C4-2B (cell line): Measurements from ENCODE around the gene MANEAL.
A peak's percentile ranks its signal among the peaks of the same experiment; 100 is the strongest.

ENCODE experiments used
- H3K27ac ChIP-seq: fragments of 450-650 bp; 2 replicates; pipeline ENCODE4 v1.5.1; 2017
- ZFX ChIP-seq: fragments of 450-650 bp; IDR thresholded peaks from 2 replicates; pipeline ENCODE4 v1.6.1; 2017
- TF ChIP-seq, protein P1 (sequence below): fragments of 450-650 bp; conservative IDR thresholded peaks from 2 replicates; pipeline ENCODE4 v1.5.1; 2017; ENCODE audit warnings: mild to moderate bottlenecking

MANEAL gene

DNA sequence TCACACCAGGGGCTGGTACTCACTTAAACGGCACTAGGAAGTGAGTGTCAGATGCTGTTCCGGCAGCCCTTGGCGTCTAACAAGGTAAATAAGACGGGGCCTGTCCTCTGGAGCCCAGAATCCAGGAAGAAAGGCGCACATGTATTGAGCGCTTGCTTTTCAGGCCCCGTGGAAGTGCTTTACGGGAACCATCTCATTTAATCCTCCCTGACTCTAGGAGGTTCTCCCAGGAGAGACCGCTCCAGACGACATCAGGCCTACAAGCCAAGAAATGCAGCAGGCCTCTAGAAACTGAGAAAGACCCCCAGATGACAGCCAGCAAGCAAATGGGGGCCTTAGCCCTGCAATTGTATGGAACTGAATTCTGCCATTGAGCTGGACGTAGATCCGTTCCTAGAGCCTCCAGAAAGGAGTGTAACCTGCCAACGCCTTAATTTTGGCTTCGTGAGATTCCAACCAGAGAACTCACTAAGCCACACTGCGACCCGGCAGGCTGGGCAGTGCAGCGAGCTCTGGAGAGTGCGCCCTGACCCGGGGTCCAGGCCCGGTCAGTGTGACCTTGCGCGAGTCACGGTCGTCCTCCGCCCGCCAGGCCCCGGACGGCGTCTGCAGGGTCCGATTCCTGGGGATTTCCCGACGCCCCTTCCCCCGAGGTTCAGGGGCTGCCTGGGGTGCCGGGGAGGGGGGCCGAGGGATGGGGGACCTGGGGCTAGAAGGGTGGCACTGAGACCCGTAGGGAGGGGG, 532 bp upstream of the MANEAL start:
- H3K27ac ChIP-seq, result peak overlapping the region; percentile 68
- TF ChIP-seq ZFX, result no peak
- TF ChIP-seq, protein P1, sequence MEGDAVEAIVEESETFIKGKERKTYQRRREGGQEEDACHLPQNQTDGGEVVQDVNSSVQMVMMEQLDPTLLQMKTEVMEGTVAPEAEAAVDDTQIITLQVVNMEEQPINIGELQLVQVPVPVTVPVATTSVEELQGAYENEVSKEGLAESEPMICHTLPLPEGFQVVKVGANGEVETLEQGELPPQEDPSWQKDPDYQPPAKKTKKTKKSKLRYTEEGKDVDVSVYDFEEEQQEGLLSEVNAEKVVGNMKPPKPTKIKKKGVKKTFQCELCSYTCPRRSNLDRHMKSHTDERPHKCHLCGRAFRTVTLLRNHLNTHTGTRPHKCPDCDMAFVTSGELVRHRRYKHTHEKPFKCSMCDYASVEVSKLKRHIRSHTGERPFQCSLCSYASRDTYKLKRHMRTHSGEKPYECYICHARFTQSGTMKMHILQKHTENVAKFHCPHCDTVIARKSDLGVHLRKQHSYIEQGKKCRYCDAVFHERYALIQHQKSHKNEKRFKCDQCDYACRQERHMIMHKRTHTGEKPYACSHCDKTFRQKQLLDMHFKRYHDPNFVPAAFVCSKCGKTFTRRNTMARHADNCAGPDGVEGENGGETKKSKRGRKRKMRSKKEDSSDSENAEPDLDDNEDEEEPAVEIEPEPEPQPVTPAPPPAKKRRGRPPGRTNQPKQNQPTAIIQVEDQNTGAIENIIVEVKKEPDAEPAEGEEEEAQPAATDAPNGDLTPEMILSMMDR, result no peak

DNA sequence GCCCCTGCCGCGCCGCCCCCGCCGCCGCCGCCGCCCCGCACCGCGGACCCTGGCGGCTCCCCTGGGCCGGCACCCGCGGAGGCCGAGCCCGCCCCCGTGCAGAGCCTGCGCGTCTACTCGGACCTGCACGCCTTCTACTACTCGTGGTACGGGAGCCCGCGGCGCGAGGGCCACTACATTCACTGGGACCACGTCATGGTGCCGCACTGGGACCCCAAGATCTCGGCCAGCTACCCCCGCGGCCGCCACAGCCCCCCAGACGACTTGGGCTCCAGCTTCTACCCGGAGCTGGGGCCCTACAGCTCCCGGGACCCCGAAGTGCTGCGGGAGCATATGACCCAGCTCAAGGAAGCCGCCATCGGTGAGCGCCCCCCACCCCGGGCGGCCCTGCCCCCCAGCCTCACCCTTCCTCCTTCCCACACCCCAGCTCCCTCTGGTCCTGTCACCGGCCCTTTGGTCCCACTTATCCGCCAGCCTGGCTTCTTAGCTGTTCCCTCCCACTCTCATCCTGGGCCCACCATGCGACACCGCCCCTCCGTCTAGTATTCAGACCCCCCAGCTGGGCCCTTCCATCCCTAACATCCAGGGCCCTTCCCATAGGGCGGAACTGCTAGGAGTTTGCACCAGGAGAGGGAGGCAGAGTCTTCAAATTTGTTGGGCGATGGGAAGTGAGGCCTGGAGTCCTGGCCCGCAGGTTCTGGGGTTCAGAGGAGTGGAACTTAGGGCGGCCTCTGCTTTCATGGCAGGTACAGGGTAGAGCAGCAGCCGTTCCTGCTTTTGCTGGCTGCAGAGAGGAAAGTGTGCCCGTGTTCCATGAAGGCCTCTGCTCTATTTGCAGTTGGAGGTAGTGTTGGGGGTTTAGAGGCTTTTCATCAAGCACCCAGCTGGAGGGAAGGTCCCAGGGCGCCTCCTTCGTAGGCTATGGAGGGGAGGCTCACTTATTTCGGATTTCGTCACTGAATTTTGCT, 1.0 kb downstream of the MANEAL start:
- H3K27ac ChIP-seq, result peak overlapping the region; percentile 68
- TF ChIP-seq ZFX, result no peak
- TF ChIP-seq, protein P1, result no peak

DNA sequence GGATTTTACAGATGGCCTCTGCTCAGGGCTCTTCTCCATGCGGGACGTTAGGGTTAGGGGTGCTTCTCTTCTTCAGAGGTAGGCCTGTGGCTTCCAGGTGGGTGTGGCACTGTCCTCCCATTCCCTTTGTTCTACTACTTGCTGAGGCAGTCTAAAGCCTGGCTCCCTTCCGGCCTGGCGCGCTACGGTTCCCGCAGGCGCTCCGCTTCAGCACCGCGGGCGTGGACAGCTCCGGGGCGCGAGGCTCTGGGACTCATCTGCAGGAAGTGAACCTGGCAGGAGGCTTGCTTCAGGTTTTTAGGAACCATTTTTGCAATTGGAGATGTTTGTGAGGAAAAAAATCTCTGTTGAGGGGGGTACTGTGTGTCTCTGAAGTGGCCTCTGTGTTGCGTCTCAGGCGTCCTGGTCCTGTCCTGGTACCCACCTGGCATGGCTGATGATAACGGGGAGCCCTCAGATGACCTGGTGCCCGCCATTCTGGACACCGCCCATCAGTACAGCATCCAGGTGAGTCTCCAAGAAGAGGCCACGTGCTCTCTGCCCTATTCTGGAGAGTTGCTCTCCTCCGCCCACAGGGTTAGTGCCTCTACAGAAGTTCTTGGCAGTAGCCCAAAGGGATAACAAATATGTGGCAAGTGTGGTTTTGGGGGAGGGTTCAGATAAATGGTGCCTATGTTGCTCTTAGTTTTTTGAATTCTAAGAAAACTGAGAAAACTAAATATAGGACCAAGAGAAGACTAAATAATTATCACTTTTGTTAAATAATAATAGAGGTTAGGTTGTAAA, 1.9 kb downstream of the MANEAL start:
- TF ChIP-seq, protein P1, result no peak
- TF ChIP-seq ZFX, result no peak
- no peak overlapping the region for H3K27ac ChIP-seq

DNA sequence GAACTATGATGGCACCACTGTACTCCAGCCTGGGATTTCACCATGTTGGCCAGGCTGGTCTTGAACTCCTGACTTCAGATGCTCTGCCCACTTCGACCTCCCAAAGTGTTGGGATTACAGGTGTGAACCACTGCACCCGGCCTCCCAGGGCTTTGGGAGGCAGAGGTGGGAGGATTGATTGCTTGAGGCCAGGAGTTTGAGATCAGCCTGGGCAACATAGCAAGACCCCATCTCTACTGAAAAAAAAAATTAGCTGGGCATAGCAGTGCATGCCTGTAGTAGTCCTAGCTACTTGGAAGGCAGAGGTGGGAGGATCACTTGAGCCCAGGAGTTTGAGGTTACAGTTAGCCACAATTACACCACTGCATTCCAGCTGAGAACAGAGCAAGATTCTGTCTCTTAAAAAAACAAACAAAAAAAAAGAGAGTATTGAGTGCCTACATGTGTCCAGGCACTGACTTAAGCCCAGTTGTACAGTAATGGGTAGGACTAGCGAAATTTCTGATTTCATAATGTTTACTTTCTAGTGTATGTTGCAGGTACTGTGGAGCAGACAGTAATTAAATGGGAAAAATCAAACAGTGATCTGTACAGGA, 4.2 kb downstream of the MANEAL start:
- no peak for TF ChIP-seq ZFX
- TF ChIP-seq, protein P1, result no peak
- H3K27ac ChIP-seq, result no peak overlapping the region

DNA sequence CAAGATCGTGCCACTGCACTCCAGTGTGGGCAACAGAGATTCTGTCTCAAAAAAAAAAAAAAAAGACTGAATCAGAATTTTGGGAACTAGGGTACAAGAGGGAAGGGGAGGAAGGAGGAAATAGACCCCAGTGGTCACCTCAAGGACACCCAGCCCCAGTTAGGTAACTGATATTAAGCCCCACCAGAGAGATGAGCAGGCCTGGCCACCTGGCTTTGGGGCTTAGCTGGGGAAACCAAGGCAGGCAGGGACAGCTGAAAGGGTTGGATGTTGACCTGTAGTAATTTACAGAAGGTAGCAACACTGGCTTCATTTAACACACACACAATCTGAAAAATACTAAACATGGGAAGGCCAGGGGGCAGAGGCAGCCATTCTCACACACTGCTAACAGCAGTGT, 8.8 kb downstream of the MANEAL start:
- H3K27ac ChIP-seq, result no peak overlapping the region
- no peak for TF ChIP-seq ZFX
- TF ChIP-seq, protein P1, result no peak

DNA sequence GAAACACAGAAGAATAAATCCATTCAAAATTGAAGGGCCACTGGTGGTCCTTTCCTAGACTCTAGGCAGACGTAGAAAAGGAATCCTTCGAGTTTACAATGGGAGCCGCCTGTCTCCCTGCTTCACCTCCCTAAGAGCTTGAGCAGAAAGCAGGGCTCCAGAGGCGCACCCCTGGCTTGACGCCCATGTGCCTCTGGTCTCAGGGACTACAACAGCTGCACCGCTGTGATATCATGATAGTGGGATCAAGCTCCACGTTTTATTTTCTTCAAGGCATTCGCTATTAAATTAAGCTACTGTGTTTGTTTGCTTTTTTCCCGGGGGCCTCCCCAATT, 13.5 kb downstream of the MANEAL start:
- H3K27ac ChIP-seq, result peak overlapping the region; percentile 91
- no peak for TF ChIP-seq ZFX
- TF ChIP-seq, protein P1, result no peak
